HG03520 (cell line): ENCODE results near the gene DHX58.

Source experiments
- ATAC-seq: cut with Tn5 transposase; IDR thresholded peaks from one replicate; pipeline ENCODE4 v1.9.1; 2021; ENCODE audit warnings: mild to moderate bottlenecking, moderate library complexity; ENCODE audit not compliant: unreplicated experiment

DHX58 gene

GRCh38 chr17:42087736-42088705 lies 24.5 kb downstream of the DHX58 start:
- ATAC-seq, result no peak

- no peak for ATAC-seq
Measured at GRCh38 chr17:42087042-42087701, 25.3 kb downstream of the DHX58 start.

GRCh38 chr17:42081516-42082129 lies 30.9 kb downstream of the DHX58 start:
- ATAC-seq, result no peak

- no peak for ATAC-seq
Measured at GRCh38 chr17:42079541-42079940, 33.0 kb downstream of the DHX58 start.

- ATAC-seq, result no peak
Measured at GRCh38 chr17:42078396-42079043, 34.0 kb downstream of the DHX58 start.

- no peak for ATAC-seq
Measured at GRCh38 chr17:42077755-42078154, 34.8 kb downstream of the DHX58 start.

- no peak for ATAC-seq
Measured at GRCh38 chr17:42076797-42077559, 35.5 kb downstream of the DHX58 start.

- no peak for ATAC-seq
Measured at GRCh38 chr17:42075789-42076188, 36.7 kb downstream of the DHX58 start.

- no peak for ATAC-seq
Measured at GRCh38 chr17:42072323-42073187, 40.0 kb downstream of the DHX58 start.

GRCh38 chr17:42071810-42072209 lies 40.7 kb downstream of the DHX58 start:
- ATAC-seq, result no peak

GRCh38 chr17:42068979-42069378 lies 43.5 kb downstream of the DHX58 start:
- ATAC-seq, result no peak

GRCh38 chr17:42067371-42068091 lies 45.0 kb downstream of the DHX58 start:
- no peak for ATAC-seq

- ATAC-seq, result no peak
Measured at GRCh38 chr17:42065201-42065600, 47.3 kb downstream of the DHX58 start.

GRCh38 chr17:42062681-42063080 lies 49.8 kb downstream of the DHX58 start:
- ATAC-seq, result no peak

- no peak for ATAC-seq
Measured at GRCh38 chr17:42061646-42062487, 50.6 kb downstream of the DHX58 start.

- no peak for ATAC-seq
Measured at GRCh38 chr17:42060231-42060630, 52.3 kb downstream of the DHX58 start.

- ATAC-seq, result no peak
Measured at GRCh38 chr17:42059815-42060214, 52.7 kb downstream of the DHX58 start.

- ATAC-seq, result no peak
Measured at GRCh38 chr17:42058063-42058462, 54.5 kb downstream of the DHX58 start.
